Activated CD4-positive, alpha-beta T cell treated with anti-CD3 and anti-CD28 coated beads, Interleukin-2, amount 10 ng/mL, durations not matched to agents 7 days and 5 days (primary cell): ENCODE measurements around the gene TBX1. TPM values are rescaled to one million over a fixed set of nuclear protein-coding genes. Genes with fewer than 3 reads are reported as not detected.
"Not testable (repeated sequence)": the region's sequence is repeated elsewhere in the genome, so short reads cannot be mapped to it uniquely, and the experiment has no call there.

Experiments used
- CTCF ChIA-PET: fragments of 350-600 bp; sonication (Branson Sonifier 250); formaldehyde crosslinking; loops from one replicate; lab custom pipeline; 2021; ENCODE audit warnings: antibody characterized with exemption; lab: Charles Lee
- POLR2A ChIA-PET: fragments of 350-600 bp; sonication (Branson Sonifier 250); formaldehyde crosslinking; loops from one replicate; lab custom pipeline; 2021; ENCODE audit warnings: antibody characterized with exemption; lab: Charles Lee
- DNase-seq: peaks from one replicate; pipeline ENCODE4 v3.0.0-alpha.2; 2020
- H3K27ac Mint-ChIP-seq: one replicate; pipeline ENCODE4 v1.8.0; 2021; ENCODE audit warnings: mild to moderate bottlenecking, moderate library complexity, mixed read lengths
- H3K27me3 Mint-ChIP-seq: one replicate; pipeline ENCODE4 v1.8.0; 2021; ENCODE audit warnings: mixed read lengths
- H3K36me3 Mint-ChIP-seq: one replicate; pipeline ENCODE4 v1.8.0; 2021; ENCODE audit warnings: low read depth, mixed read lengths
- H3K4me1 Mint-ChIP-seq: one replicate; pipeline ENCODE4 v1.8.0; 2021; ENCODE audit warnings: mixed read lengths
- H3K4me3 Mint-ChIP-seq: one replicate; pipeline ENCODE4 v1.8.0; 2021; ENCODE audit warnings: mild to moderate bottlenecking, moderate library complexity, mixed read lengths
- H3K9me3 Mint-ChIP-seq: one replicate; pipeline ENCODE4 v1.8.0; 2021; ENCODE audit warnings: mixed read lengths
- total RNA-seq, 2 experiments: library from RNA; stranded (reverse); gene quantifications; one replicate each; pipeline ENCODE4 v1.2.3, GENCODE V29; 2021

The TBX1 gene
- total RNA-seq, 2 experiments from 2014 or later: not detected

- Mint-ChIP-seq H3K4me3 (no peak overlapping the region), H3K36me3 (no peaks in the 10 kb centered on the region), H3K9me3 (no peaks in the 10 kb centered on the region), H3K27ac (no peak overlapping the region), H3K27me3 (peaks cover 38% of the 10 kb centered on the region), H3K4me1 (peaks cover 12% of the 10 kb centered on the region)
- CTCF ChIA-PET: no interaction called here
- POLR2A ChIA-PET: no interaction called here
- no peak for DNase-seq
These were observed 11.8 kb downstream of the TBX1 start for GRCh38 chr22:19772422-19772672.

- ChIA-PET CTCF (interaction anchor here (1.1 to 1.9 kb wide), 2 partner anchors 42 to 138 kb away, joined by 4 to 6 read pairs; no protein-coding TSS in a partner anchor), POLR2A (no interaction called here)
- no peak overlapping the region for H3K27ac Mint-ChIP-seq
- DNase-seq: no peak
- peaks cover 33% of the 10 kb centered on the region for H3K27me3 Mint-ChIP-seq
- H3K4me3 Mint-ChIP-seq: no peak overlapping the region
- H3K9me3 Mint-ChIP-seq: no peaks in the 10 kb centered on the region
- H3K36me3 Mint-ChIP-seq: no peaks in the 10 kb centered on the region
- H3K4me1 Mint-ChIP-seq: peaks cover 8% of the 10 kb centered on the region
These were observed 12.3 kb downstream of the TBX1 start for GRCh38 chr22:19772673-19773469.

GRCh38 chr22:19773470-19774040, 13.0 kb downstream of the TBX1 start:
- no peak overlapping the region for H3K4me3 Mint-ChIP-seq
- no peaks in the 10 kb centered on the region for H3K9me3 Mint-ChIP-seq
- peaks cover 26% of the 10 kb centered on the region for H3K27me3 Mint-ChIP-seq
- peaks cover 6% of the 10 kb centered on the region for H3K4me1 Mint-ChIP-seq
- no peak for DNase-seq
- POLR2A ChIA-PET: no interaction called here
- H3K27ac Mint-ChIP-seq: no peak overlapping the region
- CTCF ChIA-PET: interaction anchor here (1.1 to 1.9 kb wide), 2 partner anchors 43 to 137 kb away, joined by 4 to 6 read pairs; no protein-coding TSS in a partner anchor
- no peaks in the 10 kb centered on the region for H3K36me3 Mint-ChIP-seq

GRCh38 chr22:19774628-19775027, 14.1 kb downstream of the TBX1 start:
- H3K27me3 Mint-ChIP-seq: peaks cover 23% of the 10 kb centered on the region
- CTCF ChIA-PET: interaction anchor here (1.9 kb wide), 1 partner anchor 44 kb away, joined by 6 read pairs; no protein-coding TSS in a partner anchor
- H3K27ac Mint-ChIP-seq: no peak overlapping the region

GRCh38 chr22:19775496-19776325, 15.1 kb downstream of the TBX1 start:
- Mint-ChIP-seq H3K36me3 (no peaks in the 10 kb centered on the region), H3K4me1 (peaks cover 10% of the 10 kb centered on the region), H3K9me3 (no peaks in the 10 kb centered on the region), H3K27ac (no peak overlapping the region), H3K27me3 (peaks cover 24% of the 10 kb centered on the region), H3K4me3 (no peak overlapping the region)
- ChIA-PET CTCF (interaction anchor here (1.1 kb wide), 1 partner anchor 45 kb away, joined by 3 read pairs; no protein-coding TSS in a partner anchor), POLR2A (no interaction called here)
- DNase-seq: no peak

More at GRCh38 chr22:19774628-19775027, 14.1 kb downstream of the TBX1 start:
- DNase-seq: no peak
- H3K4me3 Mint-ChIP-seq: no peak overlapping the region
- H3K4me1 Mint-ChIP-seq: peaks cover 6% of the 10 kb centered on the region
- H3K36me3 Mint-ChIP-seq: no peaks in the 10 kb centered on the region
- H3K9me3 Mint-ChIP-seq: no peaks in the 10 kb centered on the region
- POLR2A ChIA-PET: no interaction called here

GRCh38 chr22:19776433-19777031, 16.0 kb downstream of the TBX1 start:
- Mint-ChIP-seq H3K36me3 (no peaks in the 10 kb centered on the region), H3K27me3 (peaks cover 26% of the 10 kb centered on the region), H3K27ac (no peak overlapping the region), H3K9me3 (no peaks in the 10 kb centered on the region), H3K4me1 (peaks cover 10% of the 10 kb centered on the region), H3K4me3 (no peak overlapping the region)
- DNase-seq: no peak
- ChIA-PET CTCF (interaction anchor here (1.1 kb wide), 1 partner anchor 46 kb away, joined by 3 read pairs; no protein-coding TSS in a partner anchor), POLR2A (no interaction called here)

GRCh38 chr22:19777192-19777591, 16.6 kb downstream of the TBX1 start:
- H3K9me3 Mint-ChIP-seq, H3K36me3 Mint-ChIP-seq, CTCF ChIA-PET, H3K27ac Mint-ChIP-seq, H3K4me3 Mint-ChIP-seq, DNase-seq, POLR2A ChIA-PET: not testable (repeated sequence)
- Mint-ChIP-seq H3K4me1 (peaks cover 10% of the 10 kb centered on the region), H3K27me3 (peaks cover 22% of the 10 kb centered on the region)

GRCh38 chr22:19779011-19779421, 18.4 kb downstream of the TBX1 start:
- Mint-ChIP-seq H3K36me3 (no peaks in the 10 kb centered on the region), H3K4me1 (peaks cover 10% of the 10 kb centered on the region), H3K27ac (no peak overlapping the region), H3K9me3 (no peaks in the 10 kb centered on the region), H3K27me3 (peaks cover 17% of the 10 kb centered on the region), H3K4me3 (no peak overlapping the region)
- ChIA-PET POLR2A (no interaction called here), CTCF (interaction anchor here (0.6 kb wide), 1 partner anchor 179 kb away, joined by 3 read pairs; no protein-coding TSS in a partner anchor)
- no peak for DNase-seq

GRCh38 chr22:19779685-19780268, 19.2 kb downstream of the TBX1 start:
- ChIA-PET POLR2A (no interaction called here), CTCF (interaction anchor here (0.6 kb wide), 1 partner anchor 102 kb away, joined by 5 read pairs; no protein-coding TSS in a partner anchor)
- Mint-ChIP-seq H3K27me3 (peaks cover 13% of the 10 kb centered on the region), H3K9me3 (no peaks in the 10 kb centered on the region), H3K36me3 (no peaks in the 10 kb centered on the region), H3K27ac (no peak overlapping the region), H3K4me1 (peaks cover 10% of the 10 kb centered on the region), H3K4me3 (no peak overlapping the region)
- no peak for DNase-seq

GRCh38 chr22:19782533-19782932, 22.0 kb downstream of the TBX1 start:
- no peak for DNase-seq
- POLR2A ChIA-PET: no interaction called here

GRCh38 chr22:19783586-19784383, 23.2 kb downstream of the TBX1 start:
- POLR2A ChIA-PET: no interaction called here
- no peaks in the 10 kb centered on the region for H3K36me3 Mint-ChIP-seq

More at GRCh38 chr22:19782533-19782932, 22.0 kb downstream of the TBX1 start:
- Mint-ChIP-seq H3K36me3 (no peaks in the 10 kb centered on the region), H3K4me3 (no peak overlapping the region), H3K27ac (no peak overlapping the region), H3K9me3 (no peaks in the 10 kb centered on the region), H3K4me1 (peaks cover 4% of the 10 kb centered on the region), H3K27me3 (peaks cover 13% of the 10 kb centered on the region)
- CTCF ChIA-PET: no interaction called here

More at GRCh38 chr22:19783586-19784383, 23.2 kb downstream of the TBX1 start:
- H3K9me3 Mint-ChIP-seq: no peaks in the 10 kb centered on the region
- CTCF ChIA-PET: no interaction called here
- peaks cover 4% of the 10 kb centered on the region for H3K4me1 Mint-ChIP-seq
- H3K27me3 Mint-ChIP-seq: peaks cover 13% of the 10 kb centered on the region
- DNase-seq: no peak
- H3K27ac Mint-ChIP-seq: no peak overlapping the region
- no peak overlapping the region for H3K4me3 Mint-ChIP-seq
